HL-60 (cell line): Measurements from ENCODE around the gene YWHAQ.

Experiments
- DNase-seq, 2 experiments: peaks; one replicate each; pipeline ENCODE4 v3.0.0-alpha.2; 2010 to 2020; ENCODE audit warnings: low read depth in 1 of 2, low spot score in 1 of 2
- H3K27ac ChIP-seq: fragments of 250-450 bp; sonication (Bioruptor Pico); replicated peaks from 2 replicates; pipeline ENCODE4 v1.5.1; 2020; ENCODE audit warnings: mild to moderate bottlenecking, moderate library complexity
- H3K27me3 ChIP-seq: fragments of 250-450 bp; sonication (Bioruptor Pico); 2 replicates; pipeline ENCODE4 v1.5.1; 2021; ENCODE audit warnings: mild to moderate bottlenecking, moderate library complexity; ENCODE audit not compliant: insufficient read depth, poor library complexity, severe bottlenecking
- H3K4me3 ChIP-seq: replicated peaks from 2 replicates; pipeline ENCODE4 v1.5.1; 2011; ENCODE audit warnings: mild to moderate bottlenecking, control low read depth, low read length; ENCODE audit not compliant: insufficient read depth
- GABPA ChIP-seq: IDR thresholded peaks from 2 replicates; pipeline ENCODE4 v1.6.1; 2012; ENCODE audit warnings: low read depth
- POLR2AphosphoS5 ChIP-seq: IDR thresholded peaks from 2 replicates; pipeline ENCODE4 v1.6.1; 2012; ENCODE audit warnings: low read depth
- REST ChIP-seq: IDR thresholded peaks from 2 replicates; pipeline ENCODE4 v1.6.1; 2012; ENCODE audit warnings: low read depth; ENCODE audit not compliant: insufficient replicate concordance
- SPI1 ChIP-seq: IDR thresholded peaks from 2 replicates; pipeline ENCODE4 v1.6.1; 2012; ENCODE audit warnings: low read depth, mild to moderate bottlenecking, borderline replicate concordance
- TF ChIP-seq, protein P1 (sequence below): IDR thresholded peaks from one replicate; pipeline ENCODE4 v1.5.1; 2011; ENCODE audit warnings: low read length, control low read depth, inconsistent platforms; ENCODE audit not compliant: insufficient read depth

YWHAQ gene

GRCh38 chr2:9536504-9536903 lies 94.3 kb downstream of the YWHAQ start:
- DNase-seq: no peak
- Histone ChIP-seq H3K27me3 (no peaks in the 10 kb centered on the region), H3K27ac (no peak overlapping the region), H3K4me3 (no peak overlapping the region)
- TF ChIP-seq POLR2AphosphoS5 (no peak), GABPA (no peak)

GRCh38 chr2:9535177-9535576 lies 95.6 kb downstream of the YWHAQ start:
- H3K4me3 ChIP-seq: no peak overlapping the region
- peak in 1 of 2 experiments; percentile 11 for DNase-seq
- H3K27me3 ChIP-seq: no peaks in the 10 kb centered on the region
- TF ChIP-seq REST (no peak), POLR2AphosphoS5 (no peak), GABPA (no peak), SPI1 (no peak)
- TF ChIP-seq, protein P1, sequence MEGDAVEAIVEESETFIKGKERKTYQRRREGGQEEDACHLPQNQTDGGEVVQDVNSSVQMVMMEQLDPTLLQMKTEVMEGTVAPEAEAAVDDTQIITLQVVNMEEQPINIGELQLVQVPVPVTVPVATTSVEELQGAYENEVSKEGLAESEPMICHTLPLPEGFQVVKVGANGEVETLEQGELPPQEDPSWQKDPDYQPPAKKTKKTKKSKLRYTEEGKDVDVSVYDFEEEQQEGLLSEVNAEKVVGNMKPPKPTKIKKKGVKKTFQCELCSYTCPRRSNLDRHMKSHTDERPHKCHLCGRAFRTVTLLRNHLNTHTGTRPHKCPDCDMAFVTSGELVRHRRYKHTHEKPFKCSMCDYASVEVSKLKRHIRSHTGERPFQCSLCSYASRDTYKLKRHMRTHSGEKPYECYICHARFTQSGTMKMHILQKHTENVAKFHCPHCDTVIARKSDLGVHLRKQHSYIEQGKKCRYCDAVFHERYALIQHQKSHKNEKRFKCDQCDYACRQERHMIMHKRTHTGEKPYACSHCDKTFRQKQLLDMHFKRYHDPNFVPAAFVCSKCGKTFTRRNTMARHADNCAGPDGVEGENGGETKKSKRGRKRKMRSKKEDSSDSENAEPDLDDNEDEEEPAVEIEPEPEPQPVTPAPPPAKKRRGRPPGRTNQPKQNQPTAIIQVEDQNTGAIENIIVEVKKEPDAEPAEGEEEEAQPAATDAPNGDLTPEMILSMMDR: no peak
- H3K27ac ChIP-seq: no peak overlapping the region
